ENCODE measurements around the gene UBE2C. TPM values are rescaled to one million over a fixed set of nuclear protein-coding genes. Genes with fewer than 3 reads are reported as not detected.
"Not testable (repeated sequence)": the region's sequence is repeated elsewhere in the genome, so short reads cannot be mapped to it uniquely, and the experiment has no call there.

The UBE2C gene
- total RNA-seq, 1 donor from 2014 or later: 17.2 TPM

GRCh38 chr20:45828589-45828988, 16.1 kb downstream of the UBE2C start:
- Mint-ChIP-seq H3K4me1 (ENCODE audit: low read depth) (peaks cover 52% of the 10 kb centered on the region), H3K36me3 (ENCODE audit: low read depth) (no peaks in the 10 kb centered on the region), H3K4me3 (ENCODE audit: unreplicated experiment) (no peak overlapping the region), H3K9me3 (ENCODE audit: low read depth) (no peaks in the 10 kb centered on the region), H3K27me3 (ENCODE audit: low read depth) (peaks cover 4% of the 10 kb centered on the region), H3K27ac (ENCODE audit: unreplicated experiment) (peak overlapping the region; percentile 94)
- DNase-seq (ENCODE audit: low spot score): no peak
- TF ChIP-seq CTCF (IDR thresholded peaks at IDR 0.05): no peak

GRCh38 chr20:45829673-45830106, 17.2 kb downstream of the UBE2C start:
- H3K36me3 Mint-ChIP-seq (ENCODE audit: low read depth); DNase-seq (ENCODE audit: low spot score); H3K9me3 Mint-ChIP-seq (ENCODE audit: low read depth); H3K27me3 Mint-ChIP-seq (ENCODE audit: low read depth); H3K4me3 Mint-ChIP-seq (ENCODE audit: unreplicated experiment): not testable (repeated sequence)
- Mint-ChIP-seq H3K4me1 (ENCODE audit: low read depth) (peaks cover 51% of the 10 kb centered on the region), H3K27ac (ENCODE audit: unreplicated experiment) (peak overlapping the region; percentile 35)

GRCh38 chr20:45832619-45833018, 20.2 kb downstream of the UBE2C start:
- DNase-seq (ENCODE audit: low spot score): no peak
- Mint-ChIP-seq H3K27me3 (ENCODE audit: low read depth) (no peaks in the 10 kb centered on the region), H3K9me3 (ENCODE audit: low read depth) (no peaks in the 10 kb centered on the region), H3K4me3 (ENCODE audit: unreplicated experiment) (peak overlapping the region; percentile 89), H3K27ac (ENCODE audit: unreplicated experiment) (peak overlapping the region; percentile 85), H3K4me1 (ENCODE audit: low read depth) (peaks cover 56% of the 10 kb centered on the region), H3K36me3 (ENCODE audit: low read depth) (peaks cover 1% of the 10 kb centered on the region)
- TF ChIP-seq CTCF (IDR thresholded peaks at IDR 0.05): no peak

GRCh38 chr20:45833030-45833882, 20.8 kb downstream of the UBE2C start, which contains the start of gene SNX21:
Gene SNX21, plus strand, starts transcription at chr20:45833799. Its CDS starts 121 bp downstream, at chr20:45833920.
- no peaks in the 10 kb centered on the region for H3K27me3 Mint-ChIP-seq (ENCODE audit: low read depth)
- peaks cover 50% of the 10 kb centered on the region for H3K4me1 Mint-ChIP-seq (ENCODE audit: low read depth)
- H3K36me3 Mint-ChIP-seq (ENCODE audit: low read depth): peaks cover 1% of the 10 kb centered on the region
- H3K27ac Mint-ChIP-seq (ENCODE audit: unreplicated experiment): peak within 1 kb of the TSS; percentile 87
- DNase-seq (ENCODE audit: low spot score): no peak
- H3K4me3 Mint-ChIP-seq (ENCODE audit: unreplicated experiment): peak within 1 kb of the TSS; percentile 89
- H3K9me3 Mint-ChIP-seq (ENCODE audit: low read depth): no peaks in the 10 kb centered on the region
- TF ChIP-seq CTCF (IDR thresholded peaks at IDR 0.05): no peak

- DNase-seq (ENCODE audit: low spot score): peak; percentile 92
- peak overlapping the region; percentile 89 for H3K4me3 Mint-ChIP-seq (ENCODE audit: unreplicated experiment)
- no peaks in the 10 kb centered on the region for H3K9me3 Mint-ChIP-seq (ENCODE audit: low read depth)
- peak overlapping the region; percentile 87 for H3K27ac Mint-ChIP-seq (ENCODE audit: unreplicated experiment)
- peaks cover 41% of the 10 kb centered on the region for H3K4me1 Mint-ChIP-seq (ENCODE audit: low read depth)
- H3K27me3 Mint-ChIP-seq (ENCODE audit: low read depth): no peaks in the 10 kb centered on the region
- H3K36me3 Mint-ChIP-seq (ENCODE audit: low read depth): peaks cover 1% of the 10 kb centered on the region
- TF ChIP-seq CTCF (IDR thresholded peaks at IDR 0.05): no peak
Measured at GRCh38 chr20:45833883-45834796, 21.7 kb downstream of the UBE2C start.
